PFSK-1 (cell line): ENCODE measurements around the gene ITPA.

Experiments used
- FOXP2 ChIP-seq: optimal IDR thresholded peaks from 2 replicates; pipeline ENCODE3; 2011; ENCODE audit warnings: borderline replicate concordance, control low read depth, inconsistent platforms; ENCODE audit not compliant: insufficient read depth; ENCODE audit errors: extremely low read length, extremely low read depth
- POLR2AphosphoS5 ChIP-seq: IDR thresholded peaks from 2 replicates; pipeline ENCODE4 v1.6.1; 2012; ENCODE audit warnings: low read depth, mild to moderate bottlenecking, control low read depth, low read length, moderate library complexity
- REST ChIP-seq, 2 experiments: IDR thresholded peaks; 2 replicates each; pipeline versions ENCODE4 v1.6.1 to v1.8.0; 2011 to 2012; ENCODE audit warnings: low read depth in 2 of 2, low read length in 2 of 2, control low read depth in 1 of 2, inconsistent platforms in 1 of 2, mild to moderate bottlenecking in 1 of 2, moderate library complexity in 1 of 2; ENCODE audit not compliant: insufficient read depth in 1 of 2
- SIN3A ChIP-seq: IDR thresholded peaks from 2 replicates; pipeline ENCODE4 v1.6.1; 2012; ENCODE audit warnings: mild to moderate bottlenecking, low read length, moderate library complexity, borderline replicate concordance; ENCODE audit not compliant: insufficient read depth
- TAF1 ChIP-seq: IDR thresholded peaks from 2 replicates; pipeline ENCODE4 v1.6.1; 2012; ENCODE audit warnings: low read length, control low read depth, borderline replicate concordance; ENCODE audit not compliant: insufficient read depth

GRCh38 chr20:3251806-3252205 lies 42.5 kb downstream of the ITPA start:
- TF ChIP-seq SIN3A (no peak), POLR2AphosphoS5 (no peak), REST (IDR thresholded peaks at IDR 0.05; ENCODE audit: insufficient read depth in 1 of 2, low read depth in 2 of 2, low read length in 2 of 2) (no peak), FOXP2 (no peak), TAF1 (no peak)
